Measurements from ENCODE around the gene ZSCAN20.

- TF ChIP-seq CTCF (IDR thresholded peaks at IDR 0.05) (no peak), POLR2A (IDR thresholded peaks at IDR 0.05) (no peak)
These were observed 29.3 kb downstream of the ZSCAN20 start for GRCh38 chr1:33501774-33502173.
